Endothelial cell (in vitro differentiated cells): ENCODE results near the gene SIPA1. TPM values are rescaled to one million over a fixed set of nuclear protein-coding genes. Genes with fewer than 3 reads are reported as not detected.

ENCODE experiments used
- microRNA-seq: library from miRNA; unstranded; fragments of <30 nt; microRNA quantifications from one replicate; pipeline ENCODE4, GENCODE V29; 2020; ENCODE audit not compliant: unreplicated experiment
- total RNA-seq: library from RNA; stranded (reverse); fragmentation: NEBNext Ultra II Directional; extraction: Animal tissue kit (Norgen Biotek cat#: 25700); gene quantifications from one replicate; pipeline ENCODE4 v1.2.1, GENCODE V29; 2021; ENCODE audit not compliant: unreplicated experiment

Gene SIPA1
- total RNA-seq, 1 donor from 2014 or later: 267 TPM

Small RNAs within 50 kb of the gene (microRNA-seq; reads per million reads assigned to microRNA genes)
- gene MIR4489 (1.3 reads per million, percentile 19 among the genes with 10 or more reads in this experiment), gene MIR4690 (0.49 reads per million)

Other genes starting within 250 kb of the SIPA1 start
- 43.4 TPM for gene NEAT1, start 215.3 kb upstream of the SIPA1 start, total RNA-seq
- gene MALAT1, start 139.1 kb upstream of the SIPA1 start, total RNA-seq: 4,747 TPM
- gene SCYL1, start 113.0 kb upstream of the SIPA1 start, total RNA-seq: 99.1 TPM
- 1.7 TPM for gene LTBP3, start 79.7 kb upstream of the SIPA1 start, total RNA-seq
- gene ZNRD2, start 67.6 kb upstream of the SIPA1 start, total RNA-seq: 37.4 TPM
- 44.7 TPM for gene FAM89B, start 65.6 kb upstream of the SIPA1 start, total RNA-seq
- 4.7 TPM for gene EHBP1L1, start 62.0 kb upstream of the SIPA1 start, total RNA-seq
- gene KCNK7, start 42.3 kb upstream of the SIPA1 start, total RNA-seq: 2.0 TPM
- gene MAP3K11, start 23.9 kb upstream of the SIPA1 start, total RNA-seq: 238 TPM
- gene PCNX3, start 22.3 kb upstream of the SIPA1 start, total RNA-seq: 76.1 TPM
- gene RELA, start 24.8 kb downstream of the SIPA1 start, total RNA-seq: 62.6 TPM
- gene KAT5, start 74.2 kb downstream of the SIPA1 start, total RNA-seq: 28.2 TPM
- gene RNASEH2C, start 82.7 kb downstream of the SIPA1 start, total RNA-seq: 38.6 TPM
- gene AP5B1, start 142.9 kb downstream of the SIPA1 start, total RNA-seq: 3.4 TPM
- gene OVOL1, start 149.0 kb downstream of the SIPA1 start, total RNA-seq: not detected
- 1.2 TPM for gene SNX32, start 195.9 kb downstream of the SIPA1 start, total RNA-seq
- 1,740 TPM for gene CFL1, start 220.1 kb downstream of the SIPA1 start, total RNA-seq
- gene MUS81, start 222.3 kb downstream of the SIPA1 start, total RNA-seq: 73.8 TPM
- gene EFEMP2, start 234.7 kb downstream of the SIPA1 start, total RNA-seq: 248 TPM
- not detected for gene CTSW, start 241.7 kb downstream of the SIPA1 start, total RNA-seq